ENCODE measurements around the gene STEAP2. TPM values are rescaled to one million over a fixed set of nuclear protein-coding genes. Genes with fewer than 3 reads are reported as not detected.
"Not testable (repeated sequence)": the region's sequence is repeated elsewhere in the genome, so short reads cannot be mapped to it uniquely, and the experiment has no call there.

The STEAP2 gene
- total and polyA plus RNA-seq, 2 donors (not counting 3 experiments of a cell fraction or from before 2014, with no cell fraction given), result 4.2 to 4.6 TPM

GRCh38 chr7:90181485-90181884 lies 30.1 kb upstream of the STEAP2 start:
- intact Hi-C loops (cut with micrococcal nuclease), result no loop called here
- dilution Hi-C loops (cut with MboI; ENCODE audit: extremely low pct_ligation_motif_present, low sequenced_read_pairs), result no loop called here
- Histone ChIP-seq H3K9ac (replicated peaks; ENCODE audit: extremely low read depth, insufficient read depth, low read length) (no peak overlapping the region), H3K27ac (ENCODE audit: insufficient read depth, low read depth, low read length) (no peak overlapping the region), H3K36me3 (ENCODE audit: control insufficient read depth in 2 of 2, extremely low read depth in 1 of 2, insufficient read depth in 2 of 2, low read length in 2 of 2) (no peaks in the 10 kb centered on the region), H3K4me3 (replicated peaks in 1 of 3; ENCODE audit: insufficient read depth in 1 of 3, low read depth in 1 of 3, low read length in 3 of 3) (no peak overlapping the region), H3K27me3 (ENCODE audit: control insufficient read depth in 2 of 2, insufficient read depth in 2 of 2, low read length in 2 of 2) (no peaks in the 10 kb centered on the region), H3K4me2 (ENCODE audit: insufficient read depth, low read length) (no peak overlapping the region), H3K4me1 (ENCODE audit: control insufficient read depth, extremely low read depth, insufficient read depth, low read length) (peaks cover 36% of the 10 kb centered on the region), H3K9me1 (replicated peaks; ENCODE audit: control insufficient read depth, extremely low read depth, insufficient read depth, low read length) (no peaks in the 10 kb centered on the region), H2AFZ (ENCODE audit: low read depth, low read length) (no peak overlapping the region), H3K9me3 (replicated peaks; ENCODE audit: control insufficient read depth, insufficient read depth, low read length) (no peaks in the 10 kb centered on the region), H4K20me1 (replicated peaks; ENCODE audit: control insufficient read depth, extremely low read depth, insufficient read depth, low read length) (no peaks in the 10 kb centered on the region), H3K79me2 (ENCODE audit: control insufficient read depth, insufficient read depth, low read length) (no peaks in the 10 kb centered on the region)
- no peak for DNase-seq (ENCODE audit: low read depth, low spot score)
- no peak for TF ChIP-seq MAX (IDR thresholded peaks at IDR 0.05; ENCODE audit: insufficient read depth, insufficient read length)
- no peak for TF ChIP-seq EZH2 (IDR thresholded peaks at IDR 0.05; ENCODE audit: borderline replicate concordance, low read depth, low read length, severe bottlenecking)
- TF ChIP-seq GATA2 (IDR thresholded peaks at IDR 0.05; ENCODE audit: insufficient read depth, insufficient read length, low read depth, low read length), result no peak
- TF ChIP-seq MYC (IDR thresholded peaks at IDR 0.05; ENCODE audit: low read depth, low read length), result no peak
- no peak for TF ChIP-seq CTCF (IDR thresholded peaks at IDR 0.05; ENCODE audit: extremely low read depth in 1 of 2, insufficient read depth in 1 of 2, low read depth in 1 of 2, low read length in 2 of 2)
- TF ChIP-seq FOS (IDR thresholded peaks at IDR 0.05; ENCODE audit: borderline replicate concordance, insufficient read depth, low read length), result no peak
- TF ChIP-seq POLR2A (IDR thresholded peaks at IDR 0.05; ENCODE audit: low read depth, low read length), result no peak
- no peak for TF ChIP-seq POLR2AphosphoS5 (IDR thresholded peaks at IDR 0.05; ENCODE audit: insufficient read depth, low read depth, low read length)
- no peak for TF ChIP-seq JUN (IDR thresholded peaks at IDR 0.05; ENCODE audit: borderline replicate concordance, insufficient read depth, insufficient read length, low read depth)
- ChIA-PET CTCF (interaction anchor here (1.4 to 1.7 kb wide), 2 partner anchors 16 to 246 kb away, joined by 3 read pairs; no protein-coding TSS in a partner anchor), POLR2A (no interaction called here)
- no TSS peak for BruUV-seq (replicated peaks)
- no peak for FAIRE-seq

- FAIRE-seq; H3K4me1 ChIP-seq (ENCODE audit: control insufficient read depth, extremely low read depth, insufficient read depth, low read length); H3K79me2 ChIP-seq (ENCODE audit: control insufficient read depth, insufficient read depth, low read length); H3K27ac ChIP-seq (ENCODE audit: insufficient read depth, low read depth, low read length); intact Hi-C loops (cut with micrococcal nuclease); dilution Hi-C loops (cut with MboI; ENCODE audit: extremely low pct_ligation_motif_present, low sequenced_read_pairs); DNase-seq (ENCODE audit: low read depth, low spot score); H3K36me3 ChIP-seq (ENCODE audit: control insufficient read depth in 2 of 2, extremely low read depth in 1 of 2, insufficient read depth in 2 of 2, low read length in 2 of 2); H3K9ac ChIP-seq (replicated peaks; ENCODE audit: extremely low read depth, insufficient read depth, low read length); BruUV-seq (replicated peaks); H2AFZ ChIP-seq (ENCODE audit: low read depth, low read length); H3K4me2 ChIP-seq (ENCODE audit: insufficient read depth, low read length); H3K9me1 ChIP-seq (replicated peaks; ENCODE audit: control insufficient read depth, extremely low read depth, insufficient read depth, low read length); POLR2A ChIA-PET; H3K9me3 ChIP-seq (replicated peaks; ENCODE audit: control insufficient read depth, insufficient read depth, low read length); H3K4me3 ChIP-seq (replicated peaks in 1 of 3; ENCODE audit: insufficient read depth in 1 of 3, low read depth in 1 of 3, low read length in 3 of 3); H3K27me3 ChIP-seq (ENCODE audit: control insufficient read depth in 2 of 2, insufficient read depth in 2 of 2, low read length in 2 of 2); H4K20me1 ChIP-seq (replicated peaks; ENCODE audit: control insufficient read depth, extremely low read depth, insufficient read depth, low read length): not testable (repeated sequence)
- CTCF ChIA-PET, result interaction anchor here (1.0 kb wide), 1 partner anchor 25 kb away, joined by 6 read pairs; the partner anchor contains the start of gene STEAP2
Observed at GRCh38 chr7:90186290-90186689, 25.2 kb upstream of the STEAP2 start.
